ENCODE measurements around the gene PLCD1.

DNA sequence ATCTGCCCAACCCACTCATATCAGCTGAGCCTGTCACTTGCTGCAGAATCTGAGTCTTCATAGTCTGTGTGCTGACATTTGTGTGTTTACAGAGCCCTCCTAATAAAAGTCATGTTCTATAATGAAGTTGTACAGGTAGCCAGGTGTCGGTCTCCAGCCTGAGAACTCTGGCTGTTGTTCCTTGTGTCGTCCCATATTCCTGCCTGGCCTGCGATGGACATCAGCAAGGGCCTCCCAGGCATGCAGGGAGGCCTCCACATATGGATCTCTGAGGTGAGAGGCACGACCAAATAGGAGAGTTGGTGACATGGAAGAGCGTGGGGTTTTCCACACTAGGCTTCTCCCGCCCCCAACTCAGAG is 36.0 kb downstream of the PLCD1 start:
- TF ChIP-seq CTCF (IDR thresholded peaks at IDR 0.05) (no peak), POLR2A (IDR thresholded peaks at IDR 0.05) (no peak), POLR2AphosphoS5 (IDR thresholded peaks at IDR 0.05) (no peak)
